Measurements from ENCODE around the gene KLHL29. TPM values are rescaled to one million over a fixed set of nuclear protein-coding genes. Genes with fewer than 3 reads are reported as not detected.

Gene KLHL29
- total and polyA plus RNA-seq, 2 of the 13 experiments (the other 11 are each of a cell fraction or from before 2014, with no cell fraction given), result 0.01 TPM; not detected in 1

GRCh38 chr2:23696752-23697045, 311.7 kb downstream of the KLHL29 start:
- BruUV-seq (replicated peaks), result no TSS peak
- Histone ChIP-seq H3K27me3 (ENCODE audit: control insufficient read depth in 1 of 2, insufficient read depth in 2 of 2, low read length in 2 of 2) (no peaks in the 10 kb centered on the region), H3K4me3 (replicated peaks in 1 of 3; ENCODE audit: insufficient read depth in 1 of 3, low read depth in 2 of 3, low read length in 3 of 3) (no peak overlapping the region), H4K20me1 (ENCODE audit: insufficient read depth, low read length) (no peaks in the 10 kb centered on the region), H3K9ac (ENCODE audit: insufficient read depth, low read depth, low read length) (no peak overlapping the region), H3K27ac (ENCODE audit: extremely low read length, insufficient read depth, low read length) (no peak overlapping the region), H3K4me2 (ENCODE audit: low read depth, low read length) (no peak overlapping the region), H3K79me2 (ENCODE audit: insufficient read depth, low read length) (no peaks in the 10 kb centered on the region), H3K4me1 (ENCODE audit: insufficient read depth, low read length) (no peaks in the 10 kb centered on the region), H2AFZ (ENCODE audit: low read length) (no peak overlapping the region), H3K36me3 (replicated peaks in 1 of 2; ENCODE audit: control insufficient read depth in 1 of 2, insufficient read depth in 2 of 2, low read length in 2 of 2) (no peaks in the 10 kb centered on the region), H3K9me3 (ENCODE audit: low read length) (no peaks in the 10 kb centered on the region)
- POLR2A ChIA-PET, result no interaction called here
- no peak for DNase-seq (ENCODE audit: low spot score)
- intact Hi-C loops (cut with micrococcal nuclease; ENCODE audit: unreplicated experiment) (no loop called here), in situ Hi-C loops (cut with HindIII; ENCODE audit: extremely low pct_ligation_motif_present, low pct_unique_long_range_greater_than_20kb) (no loop called here)
- ATAC-seq, result no peak
- TF ChIP-seq SAFB2 (CRISPR knock-in tag; IDR thresholded peaks at IDR 0.05; ENCODE audit: borderline replicate concordance, low read depth) (no peak), ZNF777 (CRISPR knock-in tag; IDR thresholded peaks at IDR 0.05) (no peak)
- CTCF ChIA-PET (ENCODE audit: low intra/inter-chr PET ratio, low total read pairs), result no interaction called here
- WGBS (ENCODE audit: low lambda C conversion rate), result 96% methylated on average over 4 of the region's 5 CpGs
- no peak for FAIRE-seq

- in situ Hi-C loops (cut with HindIII; ENCODE audit: extremely low pct_ligation_motif_present, low pct_unique_long_range_greater_than_20kb) (no loop called here), intact Hi-C loops (cut with micrococcal nuclease; ENCODE audit: unreplicated experiment) (no loop called here)
- H2AFZ ChIP-seq (ENCODE audit: low read length), result no peak overlapping the region
- no peak for DNase-seq (ENCODE audit: low spot score)
- no peak overlapping the region for H3K4me3 ChIP-seq (replicated peaks in 1 of 3; ENCODE audit: insufficient read depth in 1 of 3, low read depth in 2 of 3, low read length in 3 of 3)
- H3K27me3 ChIP-seq (ENCODE audit: control insufficient read depth in 1 of 2, insufficient read depth in 2 of 2, low read length in 2 of 2), result no peaks in the 10 kb centered on the region
- H3K79me2 ChIP-seq (ENCODE audit: insufficient read depth, low read length), result no peaks in the 10 kb centered on the region
- WGBS (ENCODE audit: low lambda C conversion rate), result 82% methylated on average over 11 of the region's 12 CpGs
- no peak overlapping the region for H3K27ac ChIP-seq (ENCODE audit: extremely low read length, insufficient read depth, low read length)
- H3K9ac ChIP-seq (ENCODE audit: insufficient read depth, low read depth, low read length), result no peak overlapping the region
- no peak for ATAC-seq
- ChIA-PET POLR2A (no interaction called here), CTCF (ENCODE audit: low intra/inter-chr PET ratio, low total read pairs) (no interaction called here)
- H3K36me3 ChIP-seq (replicated peaks in 1 of 2; ENCODE audit: control insufficient read depth in 1 of 2, insufficient read depth in 2 of 2, low read length in 2 of 2), result no peaks in the 10 kb centered on the region
- BruUV-seq (replicated peaks), result no TSS peak
- no peak for FAIRE-seq
- H3K4me2 ChIP-seq (ENCODE audit: low read depth, low read length), result no peak overlapping the region
- no peaks in the 10 kb centered on the region for H4K20me1 ChIP-seq (ENCODE audit: insufficient read depth, low read length)
- no peaks in the 10 kb centered on the region for H3K9me3 ChIP-seq (ENCODE audit: low read length)
- no peaks in the 10 kb centered on the region for H3K4me1 ChIP-seq (ENCODE audit: insufficient read depth, low read length)
- no peak for TF ChIP-seq ZNF549 (CRISPR knock-in tag; IDR thresholded peaks at IDR 0.05)
- TF ChIP-seq ZNF20 (CRISPR knock-in tag; IDR thresholded peaks at IDR 0.05), result no peak
- no peak for TF ChIP-seq ZNF780A (CRISPR knock-in tag; IDR thresholded peaks at IDR 0.05)
- TF ChIP-seq CBX1 (IDR thresholded peaks at IDR 0.05; ENCODE audit: low read depth), result no peak
- TF ChIP-seq ERF (CRISPR knock-in tag; IDR thresholded peaks at IDR 0.05), result no peak
- TF ChIP-seq RFX1 (IDR thresholded peaks at IDR 0.05), result no peak
- TF ChIP-seq NFATC3 (CRISPR knock-in tag; IDR thresholded peaks at IDR 0.05), result no peak
- no peak for TF ChIP-seq REL (CRISPR knock-in tag; conservative IDR thresholded peaks at IDR 0.05)
- no peak for TF ChIP-seq ZNF652 (CRISPR knock-in tag; IDR thresholded peaks at IDR 0.05; ENCODE audit: borderline replicate concordance, low read depth)
- no peak for TF ChIP-seq NFRKB (IDR thresholded peaks at IDR 0.05)
- no peak for TF ChIP-seq PCBP2 (optimal IDR thresholded peaks at IDR 0.05; ENCODE audit: low read depth, low read length, poor library complexity, severe bottlenecking)
- TF ChIP-seq ZSCAN22 (CRISPR knock-in tag; IDR thresholded peaks at IDR 0.05), result no peak
- TF ChIP-seq SIX4 (CRISPR knock-in tag; IDR thresholded peaks at IDR 0.05), result no peak
- TF ChIP-seq PITX1 (CRISPR knock-in tag; IDR thresholded peaks at IDR 0.05), result no peak
- TF ChIP-seq SNAPC4 (CRISPR knock-in tag; IDR thresholded peaks at IDR 0.05), result no peak
These were observed 312.5 kb downstream of the KLHL29 start for GRCh38 chr2:23697256-23698075.

Data from HepG2 (cell line).